ENCODE results near the gene ACSM2B. TPM values are rescaled to one million over a fixed set of nuclear protein-coding genes. Genes with fewer than 3 reads are reported as not detected.
"Not testable (repeated sequence)": the region's sequence is repeated elsewhere in the genome, so short reads cannot be mapped to it uniquely, and the experiment has no call there.

ACSM2B gene, protein sequence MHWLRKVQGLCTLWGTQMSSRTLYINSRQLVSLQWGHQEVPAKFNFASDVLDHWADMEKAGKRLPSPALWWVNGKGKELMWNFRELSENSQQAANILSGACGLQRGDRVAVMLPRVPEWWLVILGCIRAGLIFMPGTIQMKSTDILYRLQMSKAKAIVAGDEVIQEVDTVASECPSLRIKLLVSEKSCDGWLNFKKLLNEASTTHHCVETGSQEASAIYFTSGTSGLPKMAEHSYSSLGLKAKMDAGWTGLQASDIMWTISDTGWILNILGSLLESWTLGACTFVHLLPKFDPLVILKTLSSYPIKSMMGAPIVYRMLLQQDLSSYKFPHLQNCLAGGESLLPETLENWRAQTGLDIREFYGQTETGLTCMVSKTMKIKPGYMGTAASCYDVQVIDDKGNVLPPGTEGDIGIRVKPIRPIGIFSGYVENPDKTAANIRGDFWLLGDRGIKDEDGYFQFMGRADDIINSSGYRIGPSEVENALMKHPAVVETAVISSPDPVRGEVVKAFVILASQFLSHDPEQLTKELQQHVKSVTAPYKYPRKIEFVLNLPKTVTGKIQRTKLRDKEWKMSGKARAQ
- polyA plus RNA-seq (2013) = not detected

DNA sequence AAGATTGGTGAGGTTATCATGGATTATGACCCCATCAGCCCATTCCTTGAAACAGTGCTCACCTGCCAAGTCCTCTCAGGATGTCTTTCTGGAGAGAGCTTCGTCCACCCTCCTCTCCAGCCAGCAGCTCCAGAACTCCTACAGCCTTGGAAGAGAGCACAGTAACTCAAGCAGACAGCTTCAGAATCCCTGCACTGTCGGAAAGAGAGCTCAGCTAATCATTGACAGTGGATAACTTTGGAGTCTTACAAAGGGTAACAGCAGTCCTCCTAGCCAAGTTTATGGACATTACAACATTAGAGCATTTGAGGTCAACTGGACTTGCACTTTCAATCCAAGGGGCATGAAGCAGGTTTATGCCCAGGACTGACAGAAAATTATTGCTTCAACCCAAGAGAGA lies at the start of gene ACSM2B:
Gene ACSM2B, minus strand, starts transcription at position 223 of the 400 bp plus-strand sequence. CDS start 11,522 bp downstream, outside the sequence.
- H3K27ac ChIP-seq (ENCODE audit: insufficient read depth in 1 of 2, low read depth in 1 of 2, low read length in 2 of 2, poor library complexity in 1 of 2, severe bottlenecking in 2 of 2); H3K27me3 ChIP-seq (replicated peaks in 2 of 5; ENCODE audit: control insufficient read depth in 4 of 5, insufficient read depth in 5 of 5, low read length in 4 of 5); H3K4me1 ChIP-seq (ENCODE audit: control extremely low read depth in 1 of 4, control insufficient read depth in 4 of 4, insufficient read depth in 4 of 4, low read length in 3 of 4); DNase-seq; H3K36me3 ChIP-seq (ENCODE audit: control insufficient read depth in 4 of 4, insufficient read depth in 4 of 4, low read length in 3 of 4); POLR2A ChIA-PET; CTCF ChIA-PET; H3K4me3 ChIP-seq (ENCODE audit: control insufficient read depth in 1 of 7, extremely low read depth in 1 of 7, insufficient read depth in 4 of 7, low read depth in 2 of 7, low read length in 6 of 7); H3K9me3 ChIP-seq (ENCODE audit: control extremely low read depth in 1 of 5, control insufficient read depth in 4 of 5, insufficient read depth in 2 of 5, low read depth in 1 of 5, low read length in 4 of 5): not testable (repeated sequence)
- no CpG with 5 or more reads among the region's 2 CpGs for WGBS (ENCODE audit: insufficient coverage)

DNA sequence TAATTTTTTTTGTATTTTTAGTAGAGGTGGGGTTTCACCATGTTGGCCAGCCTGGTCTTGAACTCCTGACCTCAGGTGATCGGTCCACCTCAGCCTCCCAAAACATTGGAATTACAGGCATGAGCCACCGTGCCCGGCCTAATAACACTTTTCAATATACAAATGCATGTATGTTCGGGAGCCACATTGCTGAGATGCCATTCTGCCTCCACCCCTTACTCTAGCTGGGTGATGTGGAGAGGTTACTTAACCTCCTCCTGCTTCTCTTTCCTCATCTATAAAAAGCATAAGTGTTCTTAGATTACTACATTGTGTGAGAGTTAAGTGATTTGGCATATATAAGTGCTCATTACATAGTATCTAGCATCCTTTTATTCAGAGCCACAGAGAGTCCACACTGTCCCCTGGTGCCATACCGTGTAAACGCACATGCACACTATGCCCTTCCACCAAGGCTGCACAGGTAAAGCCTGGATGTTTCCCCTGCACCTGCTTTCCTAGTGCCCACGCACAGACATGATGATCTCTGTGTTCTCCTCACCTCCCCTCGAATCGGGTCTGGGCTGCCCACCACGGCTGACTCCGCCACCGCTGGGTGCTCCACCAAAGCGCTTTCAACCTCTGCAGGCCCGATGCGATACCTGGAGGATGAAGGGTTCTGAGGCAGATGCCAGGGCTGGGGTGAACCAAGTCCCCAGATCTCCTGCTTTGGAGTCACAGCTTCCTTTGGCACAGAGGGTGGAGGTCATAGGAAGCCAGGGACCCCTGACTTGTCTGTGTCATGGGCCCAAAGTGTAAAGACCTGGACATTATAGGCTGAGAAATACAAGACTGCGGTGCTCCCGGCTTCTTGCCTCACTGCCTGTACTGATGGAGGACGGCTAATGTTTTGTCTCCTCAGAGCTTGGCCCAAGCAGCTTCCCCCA lies 49.0 kb upstream of the ACSM2B start:
- CTCF ChIA-PET = no interaction called here
- Histone ChIP-seq H3K27ac (ENCODE audit: insufficient read depth in 1 of 2, low read depth in 1 of 2, low read length in 2 of 2, poor library complexity in 1 of 2, severe bottlenecking in 2 of 2) (no peak overlapping the region), H3K36me3 (ENCODE audit: control insufficient read depth in 4 of 4, insufficient read depth in 4 of 4, low read length in 3 of 4) (no peaks in the 10 kb centered on the region)

GRCh38 chr16:20624205-20624604 lies 48.0 kb upstream of the ACSM2B start:
- peaks cover 0 to 3% (median 0%) of the 10 kb centered on the region in 5 experiments for H3K27me3 ChIP-seq (replicated peaks in 2 of 5; ENCODE audit: control insufficient read depth in 4 of 5, insufficient read depth in 5 of 5, low read length in 4 of 5)
- H3K4me1 ChIP-seq (ENCODE audit: control extremely low read depth in 1 of 4, control insufficient read depth in 4 of 4, insufficient read depth in 4 of 4, low read length in 3 of 4) = no peaks in the 10 kb centered on the region
- no peak overlapping the region for H3K4me3 ChIP-seq (ENCODE audit: control insufficient read depth in 1 of 7, extremely low read depth in 1 of 7, insufficient read depth in 4 of 7, low read depth in 2 of 7, low read length in 6 of 7)
- CTCF ChIA-PET = no interaction called here
- H3K36me3 ChIP-seq (ENCODE audit: control insufficient read depth in 4 of 4, insufficient read depth in 4 of 4, low read length in 3 of 4) = no peaks in the 10 kb centered on the region
- no peak for DNase-seq
- H3K27ac ChIP-seq (ENCODE audit: insufficient read depth in 1 of 2, low read depth in 1 of 2, low read length in 2 of 2, poor library complexity in 1 of 2, severe bottlenecking in 2 of 2) = no peak overlapping the region
- POLR2A ChIA-PET = no interaction called here
- H3K9me3 ChIP-seq (ENCODE audit: control extremely low read depth in 1 of 5, control insufficient read depth in 4 of 5, insufficient read depth in 2 of 5, low read depth in 1 of 5, low read length in 4 of 5) = peaks cover 0 to 2% (median 0%) of the 10 kb centered on the region in 5 experiments
- WGBS (ENCODE audit: insufficient coverage) = no CpG with 5 or more reads among the region's 1 CpG

More for the DNA sequence above, 49.0 kb upstream of the ACSM2B start:
- Histone ChIP-seq H3K27me3 (replicated peaks in 2 of 5; ENCODE audit: control insufficient read depth in 4 of 5, insufficient read depth in 5 of 5, low read length in 4 of 5) (peaks cover 0 to 3% (median 0%) of the 10 kb centered on the region in 5 experiments), H3K4me3 (ENCODE audit: control insufficient read depth in 1 of 7, extremely low read depth in 1 of 7, insufficient read depth in 4 of 7, low read depth in 2 of 7, low read length in 6 of 7) (no peak overlapping the region), H3K9me3 (ENCODE audit: control extremely low read depth in 1 of 5, control insufficient read depth in 4 of 5, insufficient read depth in 2 of 5, low read depth in 1 of 5, low read length in 4 of 5) (peaks cover 0 to 4% (median 0%) of the 10 kb centered on the region in 5 experiments), H3K4me1 (ENCODE audit: control extremely low read depth in 1 of 4, control insufficient read depth in 4 of 4, insufficient read depth in 4 of 4, low read length in 3 of 4) (no peaks in the 10 kb centered on the region)
- DNase-seq = no peak
- POLR2A ChIA-PET = no interaction called here
- WGBS (ENCODE audit: insufficient coverage) = 97% methylated on average over 17 of the region's 18 CpGs

- Histone ChIP-seq H3K9me3 (ENCODE audit: control extremely low read depth in 1 of 5, control insufficient read depth in 4 of 5, insufficient read depth in 2 of 5, low read depth in 1 of 5, low read length in 4 of 5) (no peaks in the 10 kb centered on the region), H3K27ac (ENCODE audit: insufficient read depth in 1 of 2, low read depth in 1 of 2, low read length in 2 of 2, poor library complexity in 1 of 2, severe bottlenecking in 2 of 2) (no peak overlapping the region), H3K27me3 (replicated peaks in 2 of 5; ENCODE audit: control insufficient read depth in 4 of 5, insufficient read depth in 5 of 5, low read length in 4 of 5) (peaks cover 0 to 3% (median 2%) of the 10 kb centered on the region in 5 experiments), H3K4me1 (ENCODE audit: control extremely low read depth in 1 of 4, control insufficient read depth in 4 of 4, insufficient read depth in 4 of 4, low read length in 3 of 4) (no peaks in the 10 kb centered on the region), H3K36me3 (ENCODE audit: control insufficient read depth in 4 of 4, insufficient read depth in 4 of 4, low read length in 3 of 4) (no peaks in the 10 kb centered on the region), H3K4me3 (ENCODE audit: control insufficient read depth in 1 of 7, extremely low read depth in 1 of 7, insufficient read depth in 4 of 7, low read depth in 2 of 7, low read length in 6 of 7) (no peak overlapping the region)
- POLR2A ChIA-PET = no interaction called here
- CTCF ChIA-PET = no interaction called here
- DNase-seq = no peak
Measured at GRCh38 chr16:20622498-20622870, 46.3 kb upstream of the ACSM2B start.

DNA sequence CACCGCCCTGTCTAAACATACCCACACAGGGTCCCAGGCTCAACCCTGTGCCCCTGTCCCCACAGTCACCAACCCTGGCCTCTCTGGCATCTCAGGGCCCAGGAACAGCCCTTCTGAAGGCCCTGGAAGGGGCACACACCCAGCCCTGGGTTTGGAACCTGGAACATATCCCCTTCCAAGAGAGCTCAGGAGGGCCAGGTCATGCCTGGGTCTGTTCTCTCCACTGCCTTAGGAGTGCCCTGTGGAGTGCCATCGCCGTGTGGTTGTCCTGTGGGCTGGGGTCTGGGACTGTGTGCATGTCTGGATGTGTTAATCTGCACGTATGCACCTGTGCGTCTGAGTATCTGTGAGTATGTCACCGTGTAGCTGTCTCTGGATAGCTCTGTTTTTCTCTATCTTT lies 45.2 kb upstream of the ACSM2B start:
- Histone ChIP-seq H3K27me3 (replicated peaks in 2 of 5; ENCODE audit: control insufficient read depth in 4 of 5, insufficient read depth in 5 of 5, low read length in 4 of 5) (peaks cover 0 to 3% (median 2%) of the 10 kb centered on the region in 5 experiments), H3K27ac (ENCODE audit: insufficient read depth in 1 of 2, low read depth in 1 of 2, low read length in 2 of 2, poor library complexity in 1 of 2, severe bottlenecking in 2 of 2) (no peak overlapping the region), H3K36me3 (ENCODE audit: control insufficient read depth in 4 of 4, insufficient read depth in 4 of 4, low read length in 3 of 4) (no peaks in the 10 kb centered on the region), H3K4me3 (ENCODE audit: control insufficient read depth in 1 of 7, extremely low read depth in 1 of 7, insufficient read depth in 4 of 7, low read depth in 2 of 7, low read length in 6 of 7) (no peak overlapping the region), H3K4me1 (ENCODE audit: control extremely low read depth in 1 of 4, control insufficient read depth in 4 of 4, insufficient read depth in 4 of 4, low read length in 3 of 4) (no peaks in the 10 kb centered on the region), H3K9me3 (ENCODE audit: control extremely low read depth in 1 of 5, control insufficient read depth in 4 of 5, insufficient read depth in 2 of 5, low read depth in 1 of 5, low read length in 4 of 5) (no peaks in the 10 kb centered on the region)
- WGBS (ENCODE audit: insufficient coverage) = 100% methylated on average over 5 of the region's 6 CpGs
- CTCF ChIA-PET = no interaction called here
- POLR2A ChIA-PET = no interaction called here
- no peak for DNase-seq

- WGBS (ENCODE audit: insufficient coverage) = 93% methylated on average over 2 of the region's 3 CpGs
- Histone ChIP-seq H3K36me3 (ENCODE audit: control insufficient read depth in 4 of 4, insufficient read depth in 4 of 4, low read length in 3 of 4) (no peaks in the 10 kb centered on the region), H3K4me3 (ENCODE audit: control insufficient read depth in 1 of 7, extremely low read depth in 1 of 7, insufficient read depth in 4 of 7, low read depth in 2 of 7, low read length in 6 of 7) (no peak overlapping the region), H3K27ac (ENCODE audit: insufficient read depth in 1 of 2, low read depth in 1 of 2, low read length in 2 of 2, poor library complexity in 1 of 2, severe bottlenecking in 2 of 2) (no peak overlapping the region), H3K9me3 (ENCODE audit: control extremely low read depth in 1 of 5, control insufficient read depth in 4 of 5, insufficient read depth in 2 of 5, low read depth in 1 of 5, low read length in 4 of 5) (no peaks in the 10 kb centered on the region), H3K27me3 (replicated peaks in 2 of 5; ENCODE audit: control insufficient read depth in 4 of 5, insufficient read depth in 5 of 5, low read length in 4 of 5) (peaks cover 0 to 5% (median 2%) of the 10 kb centered on the region in 5 experiments), H3K4me1 (ENCODE audit: control extremely low read depth in 1 of 4, control insufficient read depth in 4 of 4, insufficient read depth in 4 of 4, low read length in 3 of 4) (no peaks in the 10 kb centered on the region)
- ChIA-PET POLR2A (no interaction called here), CTCF (no interaction called here)
- no peak for DNase-seq
Measured at GRCh38 chr16:20620770-20621169, 44.6 kb upstream of the ACSM2B start.

DNA sequence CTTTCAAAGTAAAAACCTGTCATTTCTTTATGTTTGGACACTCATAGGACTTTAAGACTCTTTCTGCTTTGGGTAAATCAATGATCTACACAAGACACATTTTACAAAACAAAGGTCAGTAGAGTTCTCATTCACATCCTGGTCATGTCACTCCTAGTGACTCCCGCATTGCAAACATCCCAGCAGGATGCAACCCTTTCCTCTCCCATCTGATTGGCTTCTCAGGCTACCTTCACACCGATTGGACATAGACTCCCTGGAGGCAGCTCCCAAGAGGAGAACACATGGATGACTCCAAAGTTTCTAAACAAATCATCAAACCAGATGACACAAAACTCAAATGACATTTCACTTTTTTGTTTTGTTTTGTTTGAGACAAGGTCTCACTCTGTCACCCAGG lies 43.8 kb upstream of the ACSM2B start:
- DNase-seq = no peak
- Histone ChIP-seq H3K4me1 (ENCODE audit: control extremely low read depth in 1 of 4, control insufficient read depth in 4 of 4, insufficient read depth in 4 of 4, low read length in 3 of 4) (no peaks in the 10 kb centered on the region), H3K4me3 (ENCODE audit: control insufficient read depth in 1 of 7, extremely low read depth in 1 of 7, insufficient read depth in 4 of 7, low read depth in 2 of 7, low read length in 6 of 7) (no peak overlapping the region), H3K27me3 (replicated peaks in 2 of 5; ENCODE audit: control insufficient read depth in 4 of 5, insufficient read depth in 5 of 5, low read length in 4 of 5) (peaks cover 0 to 5% (median 2%) of the 10 kb centered on the region in 5 experiments), H3K27ac (ENCODE audit: insufficient read depth in 1 of 2, low read depth in 1 of 2, low read length in 2 of 2, poor library complexity in 1 of 2, severe bottlenecking in 2 of 2) (no peak overlapping the region), H3K9me3 (ENCODE audit: control extremely low read depth in 1 of 5, control insufficient read depth in 4 of 5, insufficient read depth in 2 of 5, low read depth in 1 of 5, low read length in 4 of 5) (no peaks in the 10 kb centered on the region), H3K36me3 (ENCODE audit: control insufficient read depth in 4 of 4, insufficient read depth in 4 of 4, low read length in 3 of 4) (no peaks in the 10 kb centered on the region)
- WGBS (ENCODE audit: insufficient coverage) = 85% methylated on average over 2 of the region's 2 CpGs
- POLR2A ChIA-PET = no interaction called here
- CTCF ChIA-PET = no interaction called here

Data from common myeloid progenitor, CD34-positive (primary cell).